Stimulated activated CD8-positive, alpha-beta memory T cell treated with anti-CD3 and anti-CD28 coated beads, Interleukin-4, amount 100 ng/mL, for 1 hour (primary cell): ENCODE measurements around the gene ZNF679.
"Not testable (repeated sequence)": the region's sequence is repeated elsewhere in the genome, so short reads cannot be mapped to it uniquely, and the experiment has no call there.

Source experiments
- DNase-seq, 2 donors: peaks; one replicate each; pipeline ENCODE4 v3.0.0-alpha.2; 2020; ENCODE audit warnings: low read depth in 2 of 2, low spot score in 1 of 2

The ZNF679 gene

DNA sequence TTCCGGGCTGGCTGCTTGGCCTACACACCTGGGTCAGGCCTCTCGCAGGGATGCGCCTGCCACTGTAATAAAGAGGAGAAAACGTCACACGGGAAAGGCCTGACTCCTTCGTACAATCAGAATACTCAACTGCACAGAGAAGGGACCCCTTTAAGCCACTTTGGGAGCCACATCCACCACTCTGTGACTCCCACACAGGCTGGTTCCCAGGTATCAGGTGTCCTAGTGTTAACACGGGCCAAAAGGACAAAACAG is 79.7 kb downstream of the ZNF679 start:
- no peak for DNase-seq

GRCh38 chr7:64310426-64310825 is 82.2 kb downstream of the ZNF679 start:
- DNase-seq, result no peak

- no peak for DNase-seq
Observed at GRCh38 chr7:64312826-64313225, 84.6 kb downstream of the ZNF679 start.

- DNase-seq, result peak; percentile 51 to 76
Observed at GRCh38 chr7:64313740-64314491, 85.6 kb downstream of the ZNF679 start, which contains the start of gene ZNF736. TSS of gene ZNF736 (plus strand) at chr7:64313961. CDS start at chr7:64314151, 190 bp downstream.

DNA sequence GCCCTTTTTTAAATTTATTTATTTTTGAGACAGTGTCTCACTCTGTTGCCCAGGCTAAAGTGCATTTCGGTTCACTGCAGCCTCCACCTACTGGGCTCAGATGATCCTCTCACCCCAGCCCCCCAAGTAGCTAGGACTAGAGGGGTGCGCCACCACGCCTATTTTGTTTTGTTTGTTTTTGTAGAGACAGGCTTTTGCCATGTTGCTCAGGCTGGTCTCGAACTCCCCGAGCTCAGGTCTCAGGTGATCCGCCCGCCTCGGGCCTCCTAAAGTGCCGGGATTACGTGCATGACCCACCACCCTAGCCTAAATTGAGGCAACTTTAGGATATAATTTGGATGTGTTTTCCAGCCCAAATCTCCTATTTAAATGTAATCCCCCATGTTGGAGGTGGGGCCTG is 86.3 kb downstream of the ZNF679 start:
- no peak for DNase-seq

DNA sequence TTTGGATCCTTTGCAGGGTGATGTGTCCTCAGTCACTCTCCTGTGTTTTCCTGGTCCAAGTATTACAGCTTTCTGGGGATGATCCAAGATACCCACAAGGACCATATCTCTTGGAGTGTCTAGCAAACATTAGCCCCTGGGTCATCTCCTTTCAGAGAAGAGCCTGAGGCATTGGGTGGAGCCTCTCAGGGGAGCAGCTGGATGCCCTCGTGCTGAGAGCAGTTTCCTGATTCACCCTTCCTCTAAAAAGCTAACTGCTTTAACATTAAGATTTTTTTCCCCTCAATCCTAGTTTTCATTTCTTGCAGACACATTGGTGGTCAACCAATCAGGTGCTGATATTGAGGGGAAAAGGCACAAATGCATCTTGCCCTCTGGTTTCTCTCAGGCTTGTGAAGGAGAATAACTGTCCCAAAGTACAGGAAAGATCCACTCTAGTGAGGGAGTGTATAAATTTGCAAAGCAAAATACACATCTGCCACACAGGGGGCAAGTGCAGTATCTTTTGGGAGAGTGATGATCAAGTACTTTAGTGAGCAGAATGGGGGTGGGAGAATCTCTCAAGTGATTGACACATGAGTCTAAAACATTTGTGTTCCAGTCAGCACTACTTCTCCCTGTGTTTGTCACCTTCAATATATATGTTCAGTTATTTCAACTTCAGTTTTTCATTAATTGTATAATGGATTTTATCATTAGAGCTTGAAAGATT is 87.9 kb downstream of the ZNF679 start:
- not testable (repeated sequence) for DNase-seq
